GM23248 (cell line): Measurements from ENCODE around the gene GAS2L1. TPM values are rescaled to one million over a fixed set of nuclear protein-coding genes. Genes with fewer than 3 reads are reported as not detected.
A peak's percentile ranks its signal among the peaks of the same experiment; 100 is the strongest.
"Not testable (repeated sequence)": the region's sequence is repeated elsewhere in the genome, so short reads cannot be mapped to it uniquely, and the experiment has no call there.

Experiments
- DNase-seq: peaks from one replicate; pipeline ENCODE4 v3.0.0-alpha.2; 2015
- H2AFZ ChIP-seq: fragments of 200-600 bp; sonication (generic); 2 replicates; pipeline ENCODE4 v1.6.1; 2016; ENCODE audit warnings: antibody characterized with exemption
- H3F3A ChIP-seq: fragments of 200-600 bp; sonication (generic); 2 replicates; pipeline ENCODE4 v1.6.1; 2016; ENCODE audit warnings: mild to moderate bottlenecking, antibody characterized with exemption, mixed run types; ENCODE audit not compliant: insufficient read depth
- H3K27ac ChIP-seq: fragments of 200-600 bp; sonication (generic); 2 replicates; pipeline ENCODE4 v1.5.1; 2016; ENCODE audit warnings: mild to moderate bottlenecking
- H3K27me3 ChIP-seq: fragments of 200-600 bp; sonication (generic); replicated peaks from 2 replicates; pipeline ENCODE4 v1.6.1; 2016; ENCODE audit warnings: mild to moderate bottlenecking; ENCODE audit not compliant: insufficient read depth
- H3K36me3 ChIP-seq: fragments of 200-600 bp; sonication (generic); 2 replicates; pipeline ENCODE4 v1.6.1; 2016; ENCODE audit warnings: low read depth, mild to moderate bottlenecking
- H3K4me1 ChIP-seq: fragments of 200-600 bp; sonication (generic); 2 replicates; pipeline ENCODE4 v1.6.1; 2016; ENCODE audit warnings: mild to moderate bottlenecking; ENCODE audit not compliant: insufficient read depth
- H3K4me2 ChIP-seq: fragments of 200-600 bp; sonication (generic); one replicate; pipeline ENCODE4 v1.6.1; 2016; ENCODE audit warnings: mild to moderate bottlenecking; ENCODE audit not compliant: unreplicated experiment
- H3K4me3 ChIP-seq: fragments of 200-600 bp; sonication (generic); 2 replicates; pipeline ENCODE4 v1.5.1; 2016; ENCODE audit warnings: mild to moderate bottlenecking
- H3K79me2 ChIP-seq: fragments of 200-600 bp; sonication (generic); 2 replicates; pipeline ENCODE4 v1.6.1; 2016; ENCODE audit warnings: mild to moderate bottlenecking; ENCODE audit not compliant: insufficient read depth
- H3K9ac ChIP-seq: fragments of 200-600 bp; sonication (generic); 2 replicates; pipeline ENCODE4 v1.6.1; 2016; ENCODE audit warnings: mild to moderate bottlenecking
- H3K9me2 ChIP-seq: fragments of 200-600 bp; sonication (generic); 2 replicates; pipeline ENCODE4 v1.6.1; 2016; ENCODE audit warnings: mixed run types, mild to moderate bottlenecking, moderate library complexity; ENCODE audit not compliant: insufficient read depth
- H3K9me3 ChIP-seq: fragments of 200-600 bp; sonication (generic); one replicate; pipeline ENCODE4 v1.6.1; 2017; ENCODE audit warnings: low read depth
- H4K20me1 ChIP-seq: fragments of 200-600 bp; sonication (generic); 2 replicates; pipeline ENCODE4 v1.6.0; 2016; ENCODE audit not compliant: insufficient read depth
- EZH2 ChIP-seq: fragments of 200-600 bp; sonication (generic); IDR thresholded peaks from 2 replicates; pipeline ENCODE4 v1.6.1; 2018; ENCODE audit warnings: antibody characterized with exemption, mild to moderate bottlenecking; ENCODE audit not compliant: insufficient read depth, poor library complexity, severe bottlenecking
- EZH2phosphoT487 ChIP-seq: fragments of 200-600 bp; sonication (generic); IDR thresholded peaks from 2 replicates; pipeline ENCODE4 v1.6.1; 2018; ENCODE audit warnings: antibody characterized with exemption, moderate library complexity, mild to moderate bottlenecking, low read depth; ENCODE audit not compliant: insufficient read depth
- WGBS, 2 experiments: methylation state at CpG; one replicate each; pipeline ENCODE4 v1.1.6; 2015 to 2017; ENCODE audit warnings: low lambda C conversion rate in 2 of 2, low coverage in 1 of 2; ENCODE audit errors: missing lambda C conversion rate in 2 of 2; 5-methylcytosine and 5-hydroxymethylcytosine counted together
- in situ Hi-C: fragments of 300-500 bp; cut with MboI; formaldehyde crosslinking; loops from 2 replicates; pipeline ENCODE4 v1.15.0; 2020
- polyA plus RNA-seq: library from polyadenylated mRNA; unstranded; fragments of >200 nt; fragmentation: Nextera tagmentation; extraction: Ambion mirVana; gene quantifications from 2 replicates; pipeline ENCODE4 v1.2.1, GENCODE V29; 2016
- total RNA-seq: library from RNA; depleted of rRNA; stranded (reverse); fragments of >200 nt; shearing (Covaris generic); gene quantifications from 2 replicates; pipeline ENCODE4 v1.2.3, GENCODE V29; 2014

GAS2L1 gene
- total and polyA plus RNA-seq, 2 experiments from 2014 or later: 21.2 to 23.7 TPM

- Histone ChIP-seq H3K4me3 (no peak overlapping the region), H3K4me1 (peaks cover 14% of the 10 kb centered on the region), H3K4me2 (peak overlapping the region; percentile 1), H3K36me3 (peaks cover 13% of the 10 kb centered on the region; the same call in 1 of the 2 replicates), H3K9me2 (no peaks in the 10 kb centered on the region), H3K79me2 (no peaks in the 10 kb centered on the region), H3K27ac (peak overlapping the region; percentile 46), H3K27me3 (no peaks in the 10 kb centered on the region), H3K9me3 (no peaks in the 10 kb centered on the region), H4K20me1 (no peaks in the 10 kb centered on the region), H3K9ac (no peak overlapping the region), H3F3A (peaks cover 24% of the 10 kb centered on the region), H2AFZ (no peak overlapping the region)
- TF ChIP-seq EZH2phosphoT487: no peak
- TF ChIP-seq EZH2: no peak
- in situ Hi-C loops: no loop called here
- DNase-seq: peak; percentile 29
- WGBS, 2 experiments: 83 to 90% methylated on average over 7 of the region's 7 CpGs
Measured at GRCh38 chr22:29343313-29343805, 36.9 kb downstream of the GAS2L1 start.

- TF ChIP-seq EZH2 (no peak), EZH2phosphoT487 (no peak)
- Histone ChIP-seq H3K4me1 (peaks cover 14% of the 10 kb centered on the region), H3K9me3 (no peaks in the 10 kb centered on the region), H3K4me2 (peak overlapping the region; percentile 1), H3K27ac (peak overlapping the region; percentile 47), H3F3A (peaks cover 24% of the 10 kb centered on the region), H3K36me3 (peaks cover 17% of the 10 kb centered on the region; the same call in 1 of the 2 replicates), H3K79me2 (no peaks in the 10 kb centered on the region), H2AFZ (no peak overlapping the region), H3K27me3 (no peaks in the 10 kb centered on the region), H4K20me1 (no peaks in the 10 kb centered on the region), H3K9ac (no peak overlapping the region), H3K9me2 (no peaks in the 10 kb centered on the region), H3K4me3 (no peak overlapping the region)
- peak; percentile 90 for DNase-seq
- 35 to 41% methylated on average over 5 of the region's 5 CpGs for WGBS, 2 experiments
- in situ Hi-C loops: no loop called here
Measured at GRCh38 chr22:29344137-29344536, 37.7 kb downstream of the GAS2L1 start.

GRCh38 chr22:29344889-29345288, 38.4 kb downstream of the GAS2L1 start:
- H3K9ac ChIP-seq, in situ Hi-C loops, H3K4me3 ChIP-seq, H3K27me3 ChIP-seq, H3K79me2 ChIP-seq, H3K4me2 ChIP-seq, H3K9me2 ChIP-seq, DNase-seq, H2AFZ ChIP-seq, H3K9me3 ChIP-seq, H4K20me1 ChIP-seq: not testable (repeated sequence)
- Histone ChIP-seq H3K36me3 (peaks cover 17% of the 10 kb centered on the region; the same call in 1 of the 2 replicates), H3F3A (peaks cover 24% of the 10 kb centered on the region), H3K27ac (peak overlapping the region; percentile 47), H3K4me1 (peaks cover 14% of the 10 kb centered on the region)
- WGBS, 2 experiments: 97 to 99% methylated on average over 5 of the region's 5 CpGs

GRCh38 chr22:29345932-29346331, 39.5 kb downstream of the GAS2L1 start:
- Histone ChIP-seq H3K9me2 (no peaks in the 10 kb centered on the region), H3K4me1 (peaks cover 14% of the 10 kb centered on the region), H3K4me3 (no peak overlapping the region), H3K79me2 (no peaks in the 10 kb centered on the region), H3K9me3 (no peaks in the 10 kb centered on the region), H3K9ac (no peak overlapping the region), H3K36me3 (peaks cover 17% of the 10 kb centered on the region; the same call in 1 of the 2 replicates), H3K4me2 (no peak overlapping the region), H3F3A (peaks cover 24% of the 10 kb centered on the region), H2AFZ (no peak overlapping the region), H3K27ac (no peak overlapping the region), H3K27me3 (no peaks in the 10 kb centered on the region), H4K20me1 (no peaks in the 10 kb centered on the region)
- no peak for TF ChIP-seq EZH2phosphoT487
- no peak for TF ChIP-seq EZH2
- no peak for DNase-seq
- in situ Hi-C loops: no loop called here

- WGBS, 2 experiments: 50 to 53% methylated on average over 4 of the region's 4 CpGs
- no peaks in the 10 kb centered on the region for H4K20me1 ChIP-seq
- no peaks in the 10 kb centered on the region for H3K27me3 ChIP-seq
- in situ Hi-C loops: no loop called here
- no peak overlapping the region for H3K4me3 ChIP-seq
- no peak overlapping the region for H3K9ac ChIP-seq
- H3K9me2 ChIP-seq: no peaks in the 10 kb centered on the region
- H3K79me2 ChIP-seq: no peaks in the 10 kb centered on the region
- no peak overlapping the region for H3K4me2 ChIP-seq
- no peak for DNase-seq
- peaks cover 13% of the 10 kb centered on the region; the same call in 1 of the 2 replicates for H3K36me3 ChIP-seq
- TF ChIP-seq EZH2phosphoT487 (no peak), EZH2 (no peak)
- peaks cover 24% of the 10 kb centered on the region for H3F3A ChIP-seq
- H3K4me1 ChIP-seq: peaks cover 14% of the 10 kb centered on the region
- no peaks in the 10 kb centered on the region for H3K9me3 ChIP-seq
- no peak overlapping the region for H3K27ac ChIP-seq
- H2AFZ ChIP-seq: no peak overlapping the region
Measured at GRCh38 chr22:29346659-29347058, 40.2 kb downstream of the GAS2L1 start.
